Panc1 (cell line): ENCODE measurements around the gene CIB1. TPM values are rescaled to one million over a fixed set of nuclear protein-coding genes. Genes with fewer than 3 reads are reported as not detected.

ENCODE experiments used
- ATAC-seq: fragments of 200-7000 bp; cut with Tn5 transposase; 2 replicates; pipeline ENCODE4 v1.9.1; 2020; ENCODE audit warnings: mild to moderate bottlenecking, moderate library complexity
- BruUV-seq: library from RNA; stranded (reverse); fragments of 400-500 nt; replicated peaks from 2 replicates; lab custom pipeline; 2021; lab: Mats Ljungman, UMichigan
- CTCF ChIA-PET: fragments of 300-600 bp; sonication (Branson Sonifier 250); formaldehyde crosslinking; loops from one replicate; lab custom pipeline; 2022; ENCODE audit warnings: antibody characterized with exemption; lab: Charles Lee
- POLR2A ChIA-PET: fragments of 300-600 bp; sonication (Branson Sonifier 250); formaldehyde crosslinking; loops from one replicate; lab custom pipeline; 2022; ENCODE audit warnings: antibody characterized with exemption; lab: Charles Lee
- DNase-seq: peaks from one replicate; pipeline ENCODE4 v3.0.0-alpha.2; 2010; ENCODE audit warnings: low read depth, low spot score
- H3K27ac ChIP-seq: 2 replicates; pipeline ENCODE4 v1.5.1; 2011; ENCODE audit warnings: mild to moderate bottlenecking, low read length, inconsistent platforms
- H3K27me3 ChIP-seq: fragments of 200-500 bp; sonication (Bioruptor generic); 2 replicates; pipeline ENCODE4 v1.6.0; 2014; ENCODE audit warnings: low read length, inconsistent platforms; ENCODE audit not compliant: control insufficient read depth, insufficient read depth
- H3K36me3 ChIP-seq: fragments of 200-500 bp; sonication (Bioruptor generic); 2 replicates; pipeline ENCODE4 v1.5.1; 2014; ENCODE audit warnings: inconsistent platforms, mild to moderate bottlenecking, low read length, moderate library complexity; ENCODE audit not compliant: control insufficient read depth, insufficient read depth
- H3K4me1 ChIP-seq: 2 replicates; pipeline ENCODE4 v1.5.1; 2011; ENCODE audit warnings: inconsistent platforms, mild to moderate bottlenecking, low read length, moderate library complexity; ENCODE audit not compliant: control insufficient read depth, insufficient read depth
- H3K4me3 ChIP-seq, 2 experiments: 2 replicates each; pipeline ENCODE4 v1.5.1; 2011 to 2012; ENCODE audit warnings: low read depth in 2 of 2, low read length in 2 of 2, mild to moderate bottlenecking in 2 of 2, inconsistent platforms in 1 of 2, moderate library complexity in 1 of 2
- H3K9me3 ChIP-seq: fragments of 200-500 bp; sonication (Bioruptor generic); 2 replicates; pipeline ENCODE4 v1.5.1; 2014; ENCODE audit warnings: low read depth, mild to moderate bottlenecking, inconsistent platforms, low read length, moderate library complexity; ENCODE audit not compliant: control insufficient read depth, insufficient read depth
- POLR2AphosphoS5 ChIP-seq: IDR thresholded peaks from 2 replicates; pipeline ENCODE4 v1.6.1; 2012; ENCODE audit warnings: mild to moderate bottlenecking, low read depth, low read length, moderate library complexity
- SIN3A ChIP-seq: IDR thresholded peaks from 2 replicates; pipeline ENCODE4 v1.6.1; 2012; ENCODE audit warnings: low read depth, mild to moderate bottlenecking, low read length, moderate library complexity, borderline replicate concordance; ENCODE audit not compliant: insufficient read depth
- TCF7L2 ChIP-seq: IDR thresholded peaks from 2 replicates; pipeline ENCODE4 v1.6.1; 2011; ENCODE audit warnings: mild to moderate bottlenecking, low read depth, low read length, inconsistent platforms
- in situ Hi-C: cut with HindIII; loops from 2 replicates; pipeline ENCODE4 v1.10.0; 2016; ENCODE audit warnings: low sequenced_read_pairs, low pct_unique_long_range_greater_than_20kb
- intact Hi-C: fragments of 100-400 bp; cut with micrococcal nuclease; formaldehyde crosslinking; loops from one replicate; pipeline ENCODE4 v1.10.0; 2022; ENCODE audit not compliant: unreplicated experiment
- total RNA-seq: library from RNA; stranded (reverse); gene quantifications from one replicate; pipeline ENCODE4 v1.2.1, GENCODE V29; 2021; ENCODE audit not compliant: unreplicated experiment
- TF ChIP-seq, protein P1 (sequence below): fragments of 450-650 bp; IDR thresholded peaks from 2 replicates; pipeline ENCODE4 v1.5.1; 2017; ENCODE audit warnings: mild to moderate bottlenecking
- TF ChIP-seq, protein P2 (sequence below), 2 experiments: IDR thresholded peaks; 2 replicates each; pipeline ENCODE4 v1.6.1; 2011 to 2012; ENCODE audit warnings: low read depth in 2 of 2, control low read depth in 1 of 2, low read length in 1 of 2, mild to moderate bottlenecking in 1 of 2, moderate library complexity in 1 of 2; ENCODE audit not compliant: insufficient read depth in 1 of 2

CIB1 gene
- total RNA-seq, 1 experiment from 2014 or later: 193 TPM

DNA sequence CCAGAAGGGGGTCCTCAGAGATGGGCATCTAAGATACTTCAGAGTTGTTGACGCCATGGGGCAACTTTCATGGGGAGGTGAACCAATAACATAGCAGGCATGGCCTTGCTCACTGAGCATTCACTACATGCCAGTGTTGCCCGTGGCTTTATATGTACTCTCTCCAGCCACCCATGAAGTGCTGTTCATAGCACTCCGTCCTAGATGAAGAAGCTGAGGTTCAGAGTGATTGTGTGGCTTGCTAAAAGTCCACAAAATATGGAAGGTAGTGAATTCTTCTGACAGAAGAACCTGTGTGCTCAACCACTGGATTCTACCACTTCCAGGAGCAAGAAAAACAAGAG, 42.4 kb downstream of the CIB1 start:
- POLR2A ChIA-PET: interaction anchor here (2.4 kb wide), 1 partner anchor 9 kb away, joined by 18 read pairs; the partner anchor contains the start of gene SEMA4B

DNA sequence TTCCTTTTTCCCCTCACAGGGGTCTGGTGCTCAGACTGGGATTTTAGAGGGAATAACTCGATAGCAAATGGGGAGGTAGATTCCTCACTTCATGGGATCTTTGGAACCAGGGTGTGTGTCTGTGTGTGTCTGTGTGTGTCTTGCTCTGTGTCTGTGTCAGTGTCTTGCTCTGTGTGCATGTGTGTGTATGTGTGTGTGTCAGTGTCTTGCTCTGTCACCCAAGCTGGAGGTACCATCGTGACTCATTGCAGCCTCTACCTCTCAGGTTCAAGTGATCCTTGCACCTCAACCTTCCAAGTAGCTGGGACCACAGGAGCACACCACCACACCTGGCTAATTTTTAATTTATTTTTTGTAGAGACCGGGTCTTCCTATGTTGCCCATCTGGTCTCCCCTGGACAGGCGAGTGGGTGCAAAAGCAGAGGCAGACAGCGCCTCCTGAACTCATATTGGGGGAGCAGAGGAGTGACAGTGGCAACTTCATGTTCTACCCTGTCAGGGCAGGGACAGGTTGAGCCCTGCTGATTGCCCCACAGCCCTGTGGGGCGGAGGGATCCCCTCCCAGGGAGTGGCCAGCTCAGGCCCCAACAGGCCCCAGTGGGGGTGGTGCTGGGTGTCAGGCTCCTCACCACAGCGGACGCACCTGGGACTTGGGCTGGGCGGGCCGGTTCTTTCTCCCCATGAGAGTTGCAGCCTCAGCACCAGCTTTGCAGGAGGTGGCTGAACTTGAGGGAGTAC, 43.0 kb downstream of the CIB1 start:
- ATAC-seq (peak; percentile 22; the same call in 1 of the 2 replicates), DNase-seq (no peak)
- ChIA-PET POLR2A (interaction anchor here (0.7 to 2.4 kb wide), 3 partner anchors 10 to 27 kb away, joined by 3 to 18 read pairs (median 4); partner anchors contain the start of gene SEMA4B), CTCF (interaction anchor here (0.5 kb wide), 1 partner anchor 24 kb away, joined by 3 read pairs; no protein-coding TSS in a partner anchor)
- H3K36me3 ChIP-seq: no peaks in the 10 kb centered on the region
- H3K9me3 ChIP-seq: no peaks in the 10 kb centered on the region
- BruUV-seq: no TSS peak
- no peaks in the 10 kb centered on the region for H3K27me3 ChIP-seq
- TF ChIP-seq POLR2AphosphoS5: 0 out of 2 replicates have a peak, but pooled peaks have one; percentile 13
- TF ChIP-seq, protein P1, sequence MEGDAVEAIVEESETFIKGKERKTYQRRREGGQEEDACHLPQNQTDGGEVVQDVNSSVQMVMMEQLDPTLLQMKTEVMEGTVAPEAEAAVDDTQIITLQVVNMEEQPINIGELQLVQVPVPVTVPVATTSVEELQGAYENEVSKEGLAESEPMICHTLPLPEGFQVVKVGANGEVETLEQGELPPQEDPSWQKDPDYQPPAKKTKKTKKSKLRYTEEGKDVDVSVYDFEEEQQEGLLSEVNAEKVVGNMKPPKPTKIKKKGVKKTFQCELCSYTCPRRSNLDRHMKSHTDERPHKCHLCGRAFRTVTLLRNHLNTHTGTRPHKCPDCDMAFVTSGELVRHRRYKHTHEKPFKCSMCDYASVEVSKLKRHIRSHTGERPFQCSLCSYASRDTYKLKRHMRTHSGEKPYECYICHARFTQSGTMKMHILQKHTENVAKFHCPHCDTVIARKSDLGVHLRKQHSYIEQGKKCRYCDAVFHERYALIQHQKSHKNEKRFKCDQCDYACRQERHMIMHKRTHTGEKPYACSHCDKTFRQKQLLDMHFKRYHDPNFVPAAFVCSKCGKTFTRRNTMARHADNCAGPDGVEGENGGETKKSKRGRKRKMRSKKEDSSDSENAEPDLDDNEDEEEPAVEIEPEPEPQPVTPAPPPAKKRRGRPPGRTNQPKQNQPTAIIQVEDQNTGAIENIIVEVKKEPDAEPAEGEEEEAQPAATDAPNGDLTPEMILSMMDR: no peak
- in situ Hi-C loops (no loop called here), intact Hi-C loops (no loop called here)
- peak overlapping the region; percentile 93 for H3K27ac ChIP-seq
- peaks cover 68% of the 10 kb centered on the region for H3K4me1 ChIP-seq
- H3K4me3 ChIP-seq: no peak overlapping the region

More for the DNA sequence above, 42.4 kb downstream of the CIB1 start:
- no peak overlapping the region for H3K4me3 ChIP-seq
- in situ Hi-C loops: no loop called here
- H3K9me3 ChIP-seq: no peaks in the 10 kb centered on the region
- peak; percentile 17 for ATAC-seq
- TF ChIP-seq, protein P1: no peak
- TF ChIP-seq TCF7L2 (no peak), SIN3A (no peak), POLR2AphosphoS5 (no peak; the same call in 1 of the 2 replicates)
- TF ChIP-seq, protein P2, sequence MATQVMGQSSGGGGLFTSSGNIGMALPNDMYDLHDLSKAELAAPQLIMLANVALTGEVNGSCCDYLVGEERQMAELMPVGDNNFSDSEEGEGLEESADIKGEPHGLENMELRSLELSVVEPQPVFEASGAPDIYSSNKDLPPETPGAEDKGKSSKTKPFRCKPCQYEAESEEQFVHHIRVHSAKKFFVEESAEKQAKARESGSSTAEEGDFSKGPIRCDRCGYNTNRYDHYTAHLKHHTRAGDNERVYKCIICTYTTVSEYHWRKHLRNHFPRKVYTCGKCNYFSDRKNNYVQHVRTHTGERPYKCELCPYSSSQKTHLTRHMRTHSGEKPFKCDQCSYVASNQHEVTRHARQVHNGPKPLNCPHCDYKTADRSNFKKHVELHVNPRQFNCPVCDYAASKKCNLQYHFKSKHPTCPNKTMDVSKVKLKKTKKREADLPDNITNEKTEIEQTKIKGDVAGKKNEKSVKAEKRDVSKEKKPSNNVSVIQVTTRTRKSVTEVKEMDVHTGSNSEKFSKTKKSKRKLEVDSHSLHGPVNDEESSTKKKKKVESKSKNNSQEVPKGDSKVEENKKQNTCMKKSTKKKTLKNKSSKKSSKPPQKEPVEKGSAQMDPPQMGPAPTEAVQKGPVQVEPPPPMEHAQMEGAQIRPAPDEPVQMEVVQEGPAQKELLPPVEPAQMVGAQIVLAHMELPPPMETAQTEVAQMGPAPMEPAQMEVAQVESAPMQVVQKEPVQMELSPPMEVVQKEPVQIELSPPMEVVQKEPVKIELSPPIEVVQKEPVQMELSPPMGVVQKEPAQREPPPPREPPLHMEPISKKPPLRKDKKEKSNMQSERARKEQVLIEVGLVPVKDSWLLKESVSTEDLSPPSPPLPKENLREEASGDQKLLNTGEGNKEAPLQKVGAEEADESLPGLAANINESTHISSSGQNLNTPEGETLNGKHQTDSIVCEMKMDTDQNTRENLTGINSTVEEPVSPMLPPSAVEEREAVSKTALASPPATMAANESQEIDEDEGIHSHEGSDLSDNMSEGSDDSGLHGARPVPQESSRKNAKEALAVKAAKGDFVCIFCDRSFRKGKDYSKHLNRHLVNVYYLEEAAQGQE (IDR thresholded peaks at IDR 0.05; ENCODE audit: insufficient read depth in 1 of 2, low read depth in 2 of 2, low read length in 1 of 2): no peak
- H3K27ac ChIP-seq: peak overlapping the region; percentile 93
- H3K36me3 ChIP-seq: no peaks in the 10 kb centered on the region
- CTCF ChIA-PET: no interaction called here
- BruUV-seq: no TSS peak
- no peak for DNase-seq
- no peaks in the 10 kb centered on the region for H3K27me3 ChIP-seq
- peaks cover 63% of the 10 kb centered on the region for H3K4me1 ChIP-seq
- intact Hi-C loops: no loop called here
